CD4-positive, alpha-beta T cell treated with Interferon gamma for 1 hour (primary cell): ENCODE results near the gene SEC61A1.

Source experiments
- DNase-seq: peaks from one replicate; pipeline ENCODE4 v3.0.0-alpha.2; 2020

The SEC61A1 gene

GRCh38 chr3:128051837-128052594, at the start of gene SEC61A1:
Gene SEC61A1 (plus strand): TSS chr3:128052437. CDS start chr3:128052553, 116 bp downstream.
- peak; percentile 94 for DNase-seq

- DNase-seq = no peak
Observed at GRCh38 chr3:128004661-128005060, 47.6 kb upstream of the SEC61A1 start.

- no peak for DNase-seq
Observed at GRCh38 chr3:128006061-128007032, 45.9 kb upstream of the SEC61A1 start.

GRCh38 chr3:128007033-128007424, 45.2 kb upstream of the SEC61A1 start:
- DNase-seq = no peak

GRCh38 chr3:128009952-128010846, 42.0 kb upstream of the SEC61A1 start:
- no peak for DNase-seq

GRCh38 chr3:128011140-128011539, 41.1 kb upstream of the SEC61A1 start:
- DNase-seq = no peak

GRCh38 chr3:128012050-128012449, 40.2 kb upstream of the SEC61A1 start:
- DNase-seq = no peak

- DNase-seq = no peak
Observed at GRCh38 chr3:128014548-128014947, 37.7 kb upstream of the SEC61A1 start.

GRCh38 chr3:128016502-128016901, 35.7 kb upstream of the SEC61A1 start:
- DNase-seq = no peak

- no peak for DNase-seq
Observed at GRCh38 chr3:128021768-128022372, 30.4 kb upstream of the SEC61A1 start.

GRCh38 chr3:128033102-128033501, 19.1 kb upstream of the SEC61A1 start:
- no peak for DNase-seq

- no peak for DNase-seq
Observed at GRCh38 chr3:128036119-128036518, 16.1 kb upstream of the SEC61A1 start.

GRCh38 chr3:128040041-128040440, 12.2 kb upstream of the SEC61A1 start:
- DNase-seq = no peak

- DNase-seq = no peak
Observed at GRCh38 chr3:128040660-128041059, 11.6 kb upstream of the SEC61A1 start.

- DNase-seq = no peak
Observed at GRCh38 chr3:128041344-128041743, 10.9 kb upstream of the SEC61A1 start.

- no peak for DNase-seq
Observed at GRCh38 chr3:128050597-128050996, 1.6 kb upstream of the SEC61A1 start.

GRCh38 chr3:128051459-128051836, 789 bp upstream of the SEC61A1 start:
- DNase-seq = no peak

- DNase-seq = no peak
Observed at GRCh38 chr3:128052595-128053351, 536 bp downstream of the SEC61A1 start.

- no peak for DNase-seq
Observed at GRCh38 chr3:128053614-128054013, 1.4 kb downstream of the SEC61A1 start.

- no peak for DNase-seq
Observed at GRCh38 chr3:128054367-128054766, 2.1 kb downstream of the SEC61A1 start.

- no peak for DNase-seq
Observed at GRCh38 chr3:128056258-128056657, 4.0 kb downstream of the SEC61A1 start.
